ENCODE results near the gene HOATZ. TPM values are rescaled to one million over a fixed set of nuclear protein-coding genes. Genes with fewer than 3 reads are reported as not detected.

The HOATZ gene
- total and polyA plus RNA-seq, 7 donors = not detected

DNA sequence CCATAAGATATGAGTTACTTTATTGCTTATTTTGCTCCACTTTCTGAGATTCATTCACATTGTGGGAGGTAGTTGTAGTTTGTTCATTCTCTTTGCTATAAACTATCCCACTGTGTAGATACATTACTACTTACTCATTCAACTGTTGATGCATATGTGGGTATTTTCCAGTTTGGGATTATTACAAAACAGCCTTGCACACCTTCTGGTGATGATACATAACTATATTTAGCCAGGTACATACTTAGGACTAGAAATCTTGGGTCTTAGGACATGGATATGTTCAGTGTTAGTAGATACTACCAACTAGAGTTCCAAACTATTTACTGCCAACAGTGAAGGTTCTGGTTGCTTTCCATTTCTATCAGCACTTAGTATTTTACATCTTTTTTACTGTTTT, 40.1 kb upstream of the HOATZ start:
- Histone ChIP-seq H3K4me1 (no peaks in the 10 kb centered on the region), H3K27ac (no peak overlapping the region), H3K36me3 (no peaks in the 10 kb centered on the region), H3K4me3 (no peak overlapping the region), H3K9me3 (no peaks in the 10 kb centered on the region), H3K27me3 (no peaks in the 10 kb centered on the region)
- no peak for DNase-seq
- TF ChIP-seq, protein P1, sequence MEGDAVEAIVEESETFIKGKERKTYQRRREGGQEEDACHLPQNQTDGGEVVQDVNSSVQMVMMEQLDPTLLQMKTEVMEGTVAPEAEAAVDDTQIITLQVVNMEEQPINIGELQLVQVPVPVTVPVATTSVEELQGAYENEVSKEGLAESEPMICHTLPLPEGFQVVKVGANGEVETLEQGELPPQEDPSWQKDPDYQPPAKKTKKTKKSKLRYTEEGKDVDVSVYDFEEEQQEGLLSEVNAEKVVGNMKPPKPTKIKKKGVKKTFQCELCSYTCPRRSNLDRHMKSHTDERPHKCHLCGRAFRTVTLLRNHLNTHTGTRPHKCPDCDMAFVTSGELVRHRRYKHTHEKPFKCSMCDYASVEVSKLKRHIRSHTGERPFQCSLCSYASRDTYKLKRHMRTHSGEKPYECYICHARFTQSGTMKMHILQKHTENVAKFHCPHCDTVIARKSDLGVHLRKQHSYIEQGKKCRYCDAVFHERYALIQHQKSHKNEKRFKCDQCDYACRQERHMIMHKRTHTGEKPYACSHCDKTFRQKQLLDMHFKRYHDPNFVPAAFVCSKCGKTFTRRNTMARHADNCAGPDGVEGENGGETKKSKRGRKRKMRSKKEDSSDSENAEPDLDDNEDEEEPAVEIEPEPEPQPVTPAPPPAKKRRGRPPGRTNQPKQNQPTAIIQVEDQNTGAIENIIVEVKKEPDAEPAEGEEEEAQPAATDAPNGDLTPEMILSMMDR (IDR thresholded peaks at IDR 0.05) = no peak
- TF ChIP-seq POLR2A (IDR thresholded peaks at IDR 0.05) (no peak), POLR2AphosphoS5 (IDR thresholded peaks at IDR 0.05) (no peak), EP300 (IDR thresholded peaks at IDR 0.05) (no peak)
- intact Hi-C loops (cut with DNase I) = no loop called here

- Histone ChIP-seq H3K27me3 (no peaks in the 10 kb centered on the region), H3K4me1 (no peaks in the 10 kb centered on the region), H3K9me3 (peaks cover 0 to 1% (median 0%) of the 10 kb centered on the region in 4 donors), H3K4me3 (no peak overlapping the region), H3K27ac (no peak overlapping the region), H3K36me3 (no peaks in the 10 kb centered on the region)
- intact Hi-C loops (cut with DNase I) = no loop called here
- 38 to 39% methylated on average over 2 of the region's 2 CpGs for WGBS, 2 donors
- TF ChIP-seq POLR2A (IDR thresholded peaks at IDR 0.05) = no peak
- no peak for TF ChIP-seq EP300 (IDR thresholded peaks at IDR 0.05)
- TF ChIP-seq POLR2AphosphoS5 (IDR thresholded peaks at IDR 0.05) = no peak
- TF ChIP-seq, protein P1 (IDR thresholded peaks at IDR 0.05) = no peak
- no peak for DNase-seq
Observed at GRCh38 chr11:111476366-111476765, 38.2 kb upstream of the HOATZ start.

- 45 to 67% methylated on average over 3 of the region's 3 CpGs for WGBS, 2 donors
- H3K36me3 ChIP-seq = no peaks in the 10 kb centered on the region
- no peaks in the 10 kb centered on the region for H3K4me1 ChIP-seq
- no peak overlapping the region for H3K27ac ChIP-seq
- H3K27me3 ChIP-seq = no peaks in the 10 kb centered on the region
- no peak for DNase-seq
- TF ChIP-seq EP300 (IDR thresholded peaks at IDR 0.05) (no peak), POLR2AphosphoS5 (IDR thresholded peaks at IDR 0.05) (no peak), POLR2A (IDR thresholded peaks at IDR 0.05) (no peak)
- TF ChIP-seq, protein P1 (IDR thresholded peaks at IDR 0.05) = no peak
- peaks cover 0 to 1% (median 0%) of the 10 kb centered on the region in 4 donors for H3K9me3 ChIP-seq
- no peak overlapping the region for H3K4me3 ChIP-seq
- intact Hi-C loops (cut with DNase I) = no loop called here
Observed at GRCh38 chr11:111476956-111477355, 37.6 kb upstream of the HOATZ start.

DNA sequence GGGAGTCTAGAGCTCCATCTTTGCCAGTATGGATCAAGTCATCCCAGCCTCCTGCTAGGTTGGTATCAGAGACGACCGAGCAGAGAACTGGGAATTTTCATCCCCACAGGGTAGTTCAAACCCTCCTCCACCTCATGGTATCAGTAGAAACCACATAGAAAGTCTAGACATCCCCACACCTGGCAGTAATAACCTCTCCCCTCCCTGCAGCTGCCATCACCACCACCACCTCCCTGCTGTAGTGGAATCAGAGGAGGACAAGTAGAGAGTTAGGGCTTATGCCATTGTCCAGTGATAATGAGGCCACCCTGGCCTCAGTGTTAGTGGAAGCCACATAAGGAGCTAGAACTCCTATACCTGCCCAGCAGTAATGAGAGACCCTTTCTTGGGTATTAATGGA, 36.7 kb upstream of the HOATZ start:
- intact Hi-C loops (cut with DNase I) = no loop called here
- no peak for DNase-seq
- Histone ChIP-seq H3K4me1 (no peaks in the 10 kb centered on the region), H3K27ac (no peak overlapping the region), H3K9me3 (peaks cover 0 to 1% (median 0%) of the 10 kb centered on the region in 4 donors), H3K4me3 (no peak overlapping the region), H3K36me3 (no peaks in the 10 kb centered on the region), H3K27me3 (no peaks in the 10 kb centered on the region)
- TF ChIP-seq EP300 (IDR thresholded peaks at IDR 0.05) (no peak), POLR2AphosphoS5 (IDR thresholded peaks at IDR 0.05) (no peak), POLR2A (IDR thresholded peaks at IDR 0.05) (no peak)
- TF ChIP-seq, protein P1 (IDR thresholded peaks at IDR 0.05) = no peak
- WGBS, 2 donors = 87 to 95% methylated on average over 2 of the region's 2 CpGs

DNA sequence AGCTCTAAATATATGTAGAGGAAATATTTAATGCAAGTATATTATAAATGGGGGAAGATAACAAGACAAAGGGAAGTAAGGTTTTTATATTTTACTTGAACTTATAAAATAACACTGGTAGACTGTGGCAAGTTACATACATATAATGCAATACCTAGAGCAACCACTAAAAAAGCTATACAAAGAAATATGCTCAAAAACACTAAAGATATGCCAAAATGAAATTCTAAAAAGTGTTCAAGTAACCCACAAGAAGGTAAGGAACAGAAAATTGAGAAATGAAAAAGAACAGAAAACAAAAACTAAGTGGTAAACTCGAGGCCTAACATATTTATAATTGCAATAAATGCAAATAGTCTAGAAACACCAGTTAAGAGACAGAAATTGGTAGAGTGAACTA, 34.9 kb upstream of the HOATZ start:
- Histone ChIP-seq H3K27ac (no peak overlapping the region), H3K27me3 (no peaks in the 10 kb centered on the region), H3K36me3 (no peaks in the 10 kb centered on the region), H3K4me1 (no peaks in the 10 kb centered on the region), H3K4me3 (no peak overlapping the region), H3K9me3 (peaks cover 0 to 1% (median 0%) of the 10 kb centered on the region in 4 donors)
- intact Hi-C loops (cut with DNase I) = no loop called here
- no peak for DNase-seq
- WGBS, 2 donors = 74 to 80% methylated on average over 1 of the region's 1 CpG
- TF ChIP-seq, protein P1 (IDR thresholded peaks at IDR 0.05) = no peak
- no peak for TF ChIP-seq EP300 (IDR thresholded peaks at IDR 0.05)
- TF ChIP-seq POLR2AphosphoS5 (IDR thresholded peaks at IDR 0.05) = no peak
- TF ChIP-seq POLR2A (IDR thresholded peaks at IDR 0.05) = no peak
